GM19238 (cell line): ENCODE data around the gene CNTNAP3B.
"Not testable (repeated sequence)": the region's sequence is repeated elsewhere in the genome, so short reads cannot be mapped to it uniquely, and the experiment has no call there.

Experiments
- DNase-seq: peaks from one replicate; pipeline ENCODE4 v3.0.0; 2011; ENCODE audit warnings: low spot score; ENCODE audit not compliant: insufficient read length

Gene CNTNAP3B

GRCh38 chr9:42129073-42129729 lies at the start of gene CNTNAP3B:
Gene CNTNAP3B (minus strand): TSS chr9:42129426. CDS start chr9:42129094, 332 bp downstream.
- DNase-seq, result not testable (repeated sequence)

- not testable (repeated sequence) for DNase-seq
These were observed 31.1 kb upstream of the CNTNAP3B start for GRCh38 chr9:42160299-42160698.

DNA sequence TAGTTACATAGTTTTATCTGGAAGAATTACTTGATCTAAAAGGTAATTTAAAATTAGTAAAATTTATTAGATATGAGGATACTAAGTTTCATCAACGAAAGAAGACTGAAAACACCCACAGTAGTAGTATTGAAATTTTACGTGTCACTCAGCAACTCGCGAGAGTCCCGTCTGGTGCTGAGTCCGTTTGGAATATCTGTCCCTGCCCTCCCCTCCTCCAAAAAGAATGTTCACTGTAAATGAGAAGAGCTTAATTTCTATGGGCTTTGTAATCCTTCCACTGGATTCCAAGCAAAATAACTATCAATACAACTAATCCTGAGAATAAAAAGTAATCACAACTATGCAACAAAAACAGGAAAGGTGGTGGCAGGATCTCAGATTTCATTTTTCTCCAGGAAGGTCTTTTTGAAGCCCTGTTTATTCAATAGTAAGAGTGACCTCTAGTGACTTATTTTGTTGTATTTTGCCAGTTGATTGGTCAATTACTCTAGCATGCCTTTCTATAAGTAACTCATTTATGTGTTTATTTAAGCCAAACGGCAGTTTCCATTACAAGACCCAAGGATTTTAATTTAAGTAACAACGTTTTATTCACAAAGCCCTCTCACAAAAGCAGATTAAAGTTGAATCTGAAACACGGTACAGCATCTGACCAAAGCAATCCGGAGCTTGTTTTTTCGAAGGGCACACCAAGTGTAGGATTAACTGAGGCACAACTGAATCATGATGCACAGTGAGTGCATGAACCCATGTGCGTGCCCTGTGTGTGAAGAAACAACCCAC lies 2.0 kb downstream of the CNTNAP3B start:
- not testable (repeated sequence) for DNase-seq

GRCh38 chr9:42121007-42121406 lies 8.2 kb downstream of the CNTNAP3B start:
- DNase-seq, result not testable (repeated sequence)

- DNase-seq, result not testable (repeated sequence)
These were observed 33.3 kb downstream of the CNTNAP3B start for GRCh38 chr9:42095929-42096328.

DNA sequence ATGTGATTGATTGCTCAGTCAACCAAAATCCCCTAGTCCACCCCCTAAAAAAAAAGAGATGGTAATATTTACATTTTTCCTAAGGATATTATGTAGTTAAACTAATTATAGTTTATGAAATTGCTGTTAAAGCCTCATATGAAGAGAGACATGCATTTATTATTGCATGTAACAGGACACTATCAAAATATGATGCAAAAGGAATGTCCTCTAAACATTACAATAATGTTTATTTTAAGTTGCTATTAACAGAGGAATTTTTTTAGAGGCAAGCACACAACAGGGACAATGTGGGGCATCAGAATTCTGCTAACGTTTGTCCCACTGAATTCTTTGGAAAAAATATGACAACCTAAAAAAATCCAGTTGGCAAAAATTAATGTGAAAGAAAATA lies 44.7 kb downstream of the CNTNAP3B start:
- not testable (repeated sequence) for DNase-seq

- DNase-seq, result not testable (repeated sequence)
These were observed 45.2 kb downstream of the CNTNAP3B start for GRCh38 chr9:42083877-42084558.

DNA sequence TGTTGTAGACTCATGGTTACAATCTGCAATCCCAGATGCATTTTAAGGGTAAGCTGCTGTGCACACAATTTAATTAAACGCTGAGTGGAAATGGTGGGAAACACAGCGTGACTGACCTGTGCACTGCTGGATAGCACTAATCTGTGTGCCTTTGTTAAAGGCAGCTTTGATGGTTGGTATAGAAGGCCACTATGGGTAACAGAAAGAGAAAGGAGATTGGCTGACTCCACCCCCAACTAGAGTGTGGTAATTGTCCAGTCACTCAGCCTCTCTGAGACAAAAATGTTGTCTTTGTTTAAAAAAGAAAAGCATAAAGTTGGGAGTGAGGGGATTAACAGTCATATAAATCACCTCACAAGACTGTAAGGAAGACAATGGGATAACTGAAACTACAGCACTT lies 48.9 kb downstream of the CNTNAP3B start:
- not testable (repeated sequence) for DNase-seq

DNA sequence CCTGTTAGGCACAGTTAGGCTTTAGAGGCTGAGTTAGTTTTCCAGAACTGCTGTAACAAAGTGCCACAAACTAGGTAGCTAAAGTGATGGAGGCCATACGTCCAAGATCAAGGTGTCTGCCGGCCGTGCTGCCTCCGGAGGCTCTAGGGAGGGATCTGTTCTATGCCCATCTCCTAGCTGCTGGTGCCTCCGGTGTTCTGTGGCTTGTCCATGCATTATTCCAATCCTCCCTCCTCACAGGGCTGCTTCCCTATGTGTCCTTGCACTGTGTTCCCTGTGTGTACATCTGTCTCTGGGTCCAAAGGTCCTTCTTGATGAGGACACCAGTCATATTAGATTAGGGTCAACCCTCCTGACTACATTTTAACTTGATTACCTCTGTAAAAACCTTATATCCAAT lies 54.4 kb downstream of the CNTNAP3B start:
- DNase-seq, result not testable (repeated sequence)

DNA sequence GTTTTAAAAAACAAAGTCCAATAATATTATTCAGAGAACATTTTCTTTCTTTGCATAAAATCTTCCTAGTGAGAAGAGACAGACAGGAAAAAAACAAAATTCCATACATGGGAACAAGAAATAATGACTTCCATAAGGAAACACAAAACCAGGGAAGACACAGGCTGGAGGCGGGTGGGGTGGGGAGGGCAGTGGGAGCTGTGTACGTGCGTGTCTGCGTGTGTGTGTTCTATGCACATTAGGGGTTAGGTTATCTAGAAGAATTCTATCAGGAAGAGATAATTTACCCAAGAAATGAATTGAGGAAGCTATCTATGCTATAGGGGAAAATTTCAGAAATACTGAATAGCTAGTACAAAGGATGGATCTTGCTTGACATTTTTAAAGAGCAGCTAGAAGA lies 58.2 kb downstream of the CNTNAP3B start:
- not testable (repeated sequence) for DNase-seq

DNA sequence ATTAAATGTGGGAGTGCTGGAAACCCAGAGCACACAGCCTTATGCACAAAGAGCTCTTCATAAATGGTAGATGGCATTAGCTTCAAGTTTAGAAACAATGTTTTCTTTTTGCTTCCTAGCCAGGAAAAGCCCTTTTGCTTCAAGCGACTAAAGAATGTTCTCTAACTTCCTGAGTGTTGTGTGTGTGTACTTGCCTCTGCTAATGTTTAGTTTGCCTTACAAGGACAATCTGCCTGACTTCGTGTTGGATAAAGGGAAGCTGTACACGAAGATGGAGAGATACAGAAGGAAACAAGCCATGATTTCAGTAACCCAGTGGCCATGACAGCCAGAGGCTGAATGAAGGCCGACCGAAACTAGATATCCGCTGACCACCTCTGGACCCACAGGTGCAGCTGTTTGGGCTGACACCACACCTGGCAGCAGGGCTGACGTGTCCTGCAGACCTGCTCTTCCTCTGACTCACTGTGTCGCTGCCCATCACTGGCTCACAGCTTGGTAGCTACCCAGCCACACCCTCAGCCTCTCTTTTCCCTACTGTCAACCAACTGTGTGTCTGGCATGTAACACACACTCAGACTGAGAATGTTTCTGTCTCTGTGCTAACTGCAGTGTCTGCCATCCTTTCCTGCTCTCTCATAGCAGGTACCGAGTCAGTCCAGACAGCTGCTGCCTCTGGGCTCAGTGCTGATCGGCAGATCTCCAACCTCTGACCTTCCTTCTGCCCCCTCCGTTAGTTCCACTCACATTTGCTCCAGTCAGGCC lies 59.0 kb downstream of the CNTNAP3B start:
- not testable (repeated sequence) for DNase-seq

DNA sequence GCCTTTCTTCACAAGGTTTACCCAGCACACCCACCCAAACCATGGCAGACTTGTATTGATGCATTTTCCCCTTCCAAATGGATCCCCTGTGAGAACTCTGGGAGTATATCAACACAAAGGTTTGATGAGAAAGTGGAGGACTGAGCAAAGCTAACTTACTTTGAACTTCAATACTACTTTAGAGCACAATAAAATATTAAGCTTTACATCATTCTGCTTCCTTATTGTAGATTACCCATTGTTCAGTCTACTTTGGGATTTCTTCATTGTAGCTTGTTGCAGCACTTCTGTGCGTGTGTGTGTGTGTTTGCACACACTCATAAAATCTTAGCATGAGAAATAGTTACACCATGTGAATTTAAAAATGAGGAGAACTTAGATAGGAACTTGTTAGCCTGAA lies 75.4 kb downstream of the CNTNAP3B start:
- not testable (repeated sequence) for DNase-seq

- DNase-seq, result not testable (repeated sequence)
These were observed 78.5 kb downstream of the CNTNAP3B start for GRCh38 chr9:42050701-42051100.

GRCh38 chr9:42044422-42045010 lies 84.7 kb downstream of the CNTNAP3B start:
- not testable (repeated sequence) for DNase-seq

DNA sequence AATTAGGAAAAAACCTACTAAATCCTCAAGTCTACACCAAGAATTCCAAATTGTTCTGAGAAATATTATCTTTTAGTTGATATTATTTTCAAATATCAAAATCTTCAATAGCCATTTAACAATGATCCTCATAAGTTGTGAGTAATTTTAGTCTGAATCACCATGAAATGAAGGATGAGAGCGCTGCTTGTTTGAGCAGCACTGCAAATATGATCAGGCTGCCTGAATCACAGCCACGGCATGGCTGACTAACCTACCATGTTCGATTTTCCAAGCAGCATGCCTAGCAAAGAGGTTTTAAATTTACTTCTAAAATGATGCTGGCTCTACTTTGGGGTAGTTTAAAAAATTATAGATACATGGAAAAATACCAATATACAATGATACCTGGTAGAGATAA lies 95.7 kb downstream of the CNTNAP3B start:
- DNase-seq, result not testable (repeated sequence)

DNA sequence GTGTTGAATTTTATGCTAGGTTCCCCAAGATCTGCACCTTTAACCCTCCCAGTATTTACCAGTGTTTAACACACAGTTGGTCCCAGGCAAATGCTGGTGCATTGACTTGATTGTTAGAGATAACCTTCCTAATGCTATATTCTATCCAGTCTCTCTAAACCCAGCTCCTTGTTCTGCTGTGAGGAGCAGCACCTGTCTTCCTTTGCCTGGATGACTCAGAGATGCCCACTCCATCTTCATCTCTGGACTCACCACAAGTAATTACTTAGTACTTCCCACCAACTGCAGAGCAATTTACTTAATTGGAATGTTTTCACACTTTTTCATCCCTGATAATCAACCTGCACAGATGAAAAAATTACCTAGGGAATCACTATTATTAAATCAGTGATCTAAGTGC lies 108.6 kb downstream of the CNTNAP3B start:
- DNase-seq, result not testable (repeated sequence)

DNA sequence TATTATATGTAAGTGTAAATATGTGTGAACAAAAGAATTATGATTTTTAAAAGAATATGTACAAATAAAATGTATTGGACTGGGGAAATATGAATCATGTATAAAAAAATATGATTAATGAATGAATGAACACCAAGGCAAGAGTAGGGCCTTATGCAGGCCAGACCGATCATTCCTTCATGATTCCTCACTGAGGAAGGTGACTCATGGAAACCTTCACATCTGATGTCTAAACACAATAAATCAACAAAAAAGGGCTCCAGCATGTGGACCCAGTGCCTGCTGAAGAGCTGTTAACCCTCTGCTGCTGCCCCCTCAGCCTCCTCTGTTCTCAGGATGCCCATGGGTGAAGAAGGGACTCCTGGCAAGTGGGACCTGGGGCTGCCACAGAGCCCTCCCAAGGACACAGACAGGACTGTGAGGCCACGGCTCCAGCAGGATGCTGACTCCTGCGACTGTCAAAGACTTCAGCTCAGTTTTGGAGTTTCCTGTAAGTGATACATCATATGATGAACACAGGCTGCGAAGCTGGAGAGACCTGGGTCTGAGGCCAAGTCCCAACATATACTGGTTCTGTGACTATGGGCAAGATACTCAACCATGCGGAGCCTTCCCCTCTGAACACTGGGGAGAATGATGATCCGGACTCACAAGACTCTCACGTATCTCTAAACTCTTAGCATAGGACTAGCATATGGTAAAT lies 110.9 kb downstream of the CNTNAP3B start:
- DNase-seq, result not testable (repeated sequence)

- DNase-seq, result not testable (repeated sequence)
These were observed 114.9 kb downstream of the CNTNAP3B start for GRCh38 chr9:42014317-42014716.

- DNase-seq, result not testable (repeated sequence)
These were observed 137.6 kb downstream of the CNTNAP3B start for GRCh38 chr9:41991607-41992006.

GRCh38 chr9:41980271-41980670 lies 149.0 kb downstream of the CNTNAP3B start:
- DNase-seq, result not testable (repeated sequence)
